Mesodermal cell (in vitro differentiated cells): ENCODE results near the gene HNRNPA1.
A peak's percentile ranks its signal among the peaks of the same experiment; 100 is the strongest.

Experiments used
- H3K27ac ChIP-seq: 2 replicates; pipeline ENCODE4 v1.7.0; 2013; ENCODE audit warnings: mild to moderate bottlenecking, low read depth, low read length, moderate library complexity; ENCODE audit not compliant: severe bottlenecking
- H3K36me3 ChIP-seq: 2 replicates; pipeline ENCODE4 v1.7.1; 2013; ENCODE audit warnings: mild to moderate bottlenecking, low read length, moderate library complexity; ENCODE audit not compliant: control insufficient read depth, insufficient read depth
- H3K4me1 ChIP-seq: one replicate; pipeline ENCODE4 v1.7.1; 2013; ENCODE audit warnings: mild to moderate bottlenecking, low read length; ENCODE audit not compliant: insufficient read depth, control insufficient read depth, poor library complexity, severe bottlenecking
- H3K4me3 ChIP-seq: 2 replicates; pipeline ENCODE4 v1.7.0; 2013; ENCODE audit warnings: low read length, control low read depth, mild to moderate bottlenecking; ENCODE audit not compliant: insufficient read depth, poor library complexity, severe bottlenecking; ENCODE audit errors: extremely low read depth
- H3K9me3 ChIP-seq: 2 replicates; pipeline ENCODE4 v1.7.1; 2013; ENCODE audit warnings: mild to moderate bottlenecking, low read length, moderate library complexity; ENCODE audit not compliant: control insufficient read depth
- whole genome bisulfite sequencing, 2 experiments: methylation state at CpG; one replicate each; pipeline ENCODE4 v1.1.5; 2013; ENCODE audit warnings: missing lambda C conversion rate in 2 of 2; ENCODE audit not compliant: insufficient coverage in 2 of 2; 5-methylcytosine and 5-hydroxymethylcytosine counted together

The HNRNPA1 gene

DNA sequence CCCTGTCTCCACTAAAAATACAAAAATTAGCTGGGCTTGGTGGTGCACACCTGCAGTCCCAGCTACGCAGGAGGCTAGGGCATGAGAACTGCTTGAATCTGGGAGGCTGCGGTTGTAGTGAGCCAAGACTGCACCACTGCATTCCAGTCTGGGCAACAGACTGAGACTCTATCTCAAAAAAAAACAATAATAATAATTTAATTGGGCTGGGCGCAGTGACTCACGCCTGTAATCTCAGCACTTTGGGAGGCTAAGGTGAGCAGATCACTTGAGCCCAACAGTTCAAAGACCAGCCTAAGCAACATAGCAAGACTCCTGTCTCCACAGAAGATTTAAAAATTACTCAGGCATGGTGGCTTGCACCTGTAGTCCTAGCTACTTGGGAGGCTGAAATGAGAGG lies 27.3 kb upstream of the HNRNPA1 start:
- H3K27ac ChIP-seq = no peak overlapping the region
- H3K9me3 ChIP-seq = no peaks in the 10 kb centered on the region
- 95 to 96% methylated on average over 3 to 4 of the region's 4 CpGs for WGBS, 2 experiments
- peaks cover 17% of the 10 kb centered on the region for H3K4me1 ChIP-seq
- H3K4me3 ChIP-seq = no peak overlapping the region
- peaks cover 78% of the 10 kb centered on the region for H3K36me3 ChIP-seq

DNA sequence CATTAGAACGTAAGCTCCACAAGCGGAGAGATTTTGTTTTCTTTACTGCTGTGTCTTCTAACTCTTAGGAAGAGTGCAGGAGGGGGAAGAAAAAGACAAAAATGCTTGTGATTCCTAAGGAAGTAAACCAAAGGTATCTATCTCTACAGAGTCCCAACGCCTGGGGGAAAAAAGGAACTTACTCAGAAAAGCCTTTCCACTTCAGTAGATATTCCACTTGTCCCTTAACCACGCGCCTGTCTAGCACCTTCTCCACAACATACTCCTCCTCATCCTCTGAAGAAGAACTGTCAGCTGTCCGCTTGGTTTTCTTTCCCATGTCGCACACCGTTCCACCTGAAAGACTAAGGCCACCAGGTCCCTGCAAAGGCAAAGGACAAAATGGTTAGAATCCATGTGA lies 23.2 kb upstream of the HNRNPA1 start:
- no peak overlapping the region for H3K4me3 ChIP-seq
- WGBS, 2 experiments = 87 to 97% methylated on average over 4 to 6 of the region's 8 CpGs

DNA sequence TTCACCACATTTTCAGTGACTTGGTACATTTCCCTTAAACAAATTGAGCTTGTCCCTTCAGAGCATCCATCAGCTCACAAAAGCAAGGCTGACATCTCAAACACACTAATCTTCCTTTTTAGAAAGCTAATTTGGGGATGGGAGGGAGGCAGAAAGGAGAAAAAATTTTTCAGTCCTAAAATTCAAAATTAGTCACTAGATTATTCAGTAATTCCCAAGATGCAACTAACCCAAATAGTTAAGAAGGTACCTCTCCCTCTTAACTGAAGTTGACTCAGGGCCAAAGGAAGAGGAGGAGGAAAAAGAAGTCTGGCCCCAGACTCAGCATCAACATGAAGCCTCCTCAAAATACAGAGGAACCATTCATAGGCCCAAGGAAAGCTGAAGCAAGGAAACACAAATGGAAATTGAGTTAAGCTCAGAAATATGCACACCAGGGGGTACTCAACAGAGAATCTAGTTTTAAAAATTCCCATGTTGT lies 22.3 kb upstream of the HNRNPA1 start:
- Histone ChIP-seq H3K9me3 (no peaks in the 10 kb centered on the region), H3K36me3 (peaks cover 42% of the 10 kb centered on the region), H3K4me1 (peaks cover 51% of the 10 kb centered on the region), H3K4me3 (peak overlapping the region; percentile 35), H3K27ac (peak overlapping the region; percentile 99)

More for the DNA sequence above, 23.2 kb upstream of the HNRNPA1 start:
- H3K9me3 ChIP-seq = no peaks in the 10 kb centered on the region
- H3K36me3 ChIP-seq = peaks cover 50% of the 10 kb centered on the region
- peaks cover 42% of the 10 kb centered on the region for H3K4me1 ChIP-seq
- H3K27ac ChIP-seq = peak overlapping the region; percentile 99

DNA sequence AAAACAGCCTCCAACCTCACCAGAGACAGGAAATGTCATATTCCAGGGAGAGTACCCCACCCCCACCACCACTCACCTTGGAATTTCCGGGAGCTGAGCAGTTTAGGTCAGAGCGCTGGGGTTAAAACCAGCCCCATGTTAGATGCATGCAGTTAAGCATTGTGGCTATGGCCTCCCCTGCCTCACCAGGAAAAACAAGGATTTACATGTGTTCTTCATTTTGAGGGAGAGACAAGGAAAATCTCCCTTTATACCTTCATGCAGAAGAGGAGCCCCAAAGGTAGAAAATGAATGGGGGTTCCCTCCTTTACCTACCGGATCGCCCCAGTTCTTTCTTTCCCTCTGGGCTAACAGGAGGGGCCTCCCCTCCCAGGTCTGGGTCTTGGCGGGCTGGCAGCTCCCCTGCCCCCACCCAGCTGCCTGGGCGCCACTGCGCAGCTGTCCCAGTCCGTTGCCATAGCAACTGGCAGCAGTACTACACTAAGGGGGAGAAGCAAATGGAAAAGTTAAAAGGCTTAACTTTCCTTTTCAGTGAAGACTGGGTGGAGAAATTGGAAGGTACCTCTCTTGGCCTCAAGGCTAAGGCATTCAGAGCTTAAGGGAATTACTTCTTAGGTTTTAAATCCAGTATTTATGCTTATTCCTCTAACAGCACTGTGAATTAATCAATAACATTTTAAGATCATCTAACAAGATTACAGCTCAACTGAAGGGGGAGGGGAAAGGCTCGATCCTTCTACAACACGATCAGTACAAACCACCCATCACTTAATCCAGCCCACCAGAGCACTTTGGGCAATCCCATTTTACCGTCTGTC lies 21.1 kb upstream of the HNRNPA1 start:
- Histone ChIP-seq H3K9me3 (no peaks in the 10 kb centered on the region), H3K36me3 (peaks cover 33% of the 10 kb centered on the region), H3K4me1 (peaks cover 53% of the 10 kb centered on the region), H3K27ac (peak overlapping the region; percentile 99), H3K4me3 (peak overlapping the region; percentile 35)
- 0% methylated on average over 3 to 4 of the region's 11 CpGs for WGBS, 2 experiments

DNA sequence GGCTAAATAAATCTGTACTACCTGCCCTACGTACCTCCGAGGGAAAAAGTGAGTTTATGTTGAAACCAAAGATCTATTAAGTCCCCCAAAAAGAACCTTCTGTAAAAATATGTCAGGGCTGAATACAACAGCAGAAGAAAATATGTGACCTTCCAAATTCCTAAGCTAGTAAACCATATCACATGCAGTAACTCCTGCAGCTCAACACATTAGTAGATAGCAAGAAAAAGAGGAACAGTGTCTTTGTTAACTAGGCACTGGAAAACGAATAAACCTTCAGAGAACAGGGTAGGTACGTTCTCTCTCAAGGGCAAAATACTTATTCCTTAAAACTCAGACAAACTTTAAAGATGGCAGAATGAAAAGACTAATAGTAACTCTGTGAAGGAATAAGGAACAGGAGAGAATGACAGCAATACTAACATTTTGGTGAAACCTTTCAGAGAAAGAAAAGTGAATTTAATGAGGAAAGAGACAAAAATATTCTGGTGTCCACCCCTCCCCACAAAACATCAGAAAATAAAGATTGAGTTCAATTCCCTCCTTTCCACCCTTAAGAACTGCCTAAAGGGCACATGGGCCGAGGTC lies 18.6 kb upstream of the HNRNPA1 start:
- Histone ChIP-seq H3K4me1 (peaks cover 49% of the 10 kb centered on the region), H3K4me3 (no peak overlapping the region), H3K27ac (peak overlapping the region; percentile 99), H3K36me3 (peaks cover 8% of the 10 kb centered on the region), H3K9me3 (no peaks in the 10 kb centered on the region)
- WGBS, 2 experiments = 63% methylated on average over 1 of the region's 5 CpGs; no CpG with 5 or more reads in 1 of the 2 experiments

DNA sequence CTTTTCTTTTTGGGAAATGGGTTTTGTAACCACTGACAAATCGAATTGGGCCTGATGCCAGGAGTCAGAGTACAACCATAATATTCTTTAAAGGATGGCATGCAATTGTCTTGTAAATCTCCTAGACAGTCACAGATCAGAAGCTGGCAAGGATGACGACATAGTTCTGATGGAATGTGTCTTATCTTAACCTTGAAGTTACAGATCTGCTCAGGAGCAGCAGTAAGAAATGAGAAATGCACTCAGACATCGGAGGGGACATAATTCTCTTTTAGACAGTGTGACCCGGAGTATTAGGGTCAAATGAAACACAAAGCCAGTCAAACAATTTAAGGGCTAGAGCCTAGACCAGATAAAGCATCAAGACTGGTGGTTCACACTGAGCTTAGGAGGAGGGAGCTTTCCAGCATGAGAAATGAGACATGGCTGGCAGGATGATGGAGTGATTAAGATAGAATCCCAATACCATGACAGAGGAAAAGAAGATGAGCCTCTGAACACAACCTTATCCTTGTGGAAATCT lies 18.1 kb upstream of the HNRNPA1 start:
- H3K9me3 ChIP-seq = no peaks in the 10 kb centered on the region
- H3K36me3 ChIP-seq = peaks cover 3% of the 10 kb centered on the region
- WGBS, 2 experiments = 56 to 57% methylated on average over 3 to 4 of the region's 4 CpGs
- peak overlapping the region; percentile 99 for H3K27ac ChIP-seq
- H3K4me1 ChIP-seq = peaks cover 43% of the 10 kb centered on the region
- H3K4me3 ChIP-seq = no peak overlapping the region

DNA sequence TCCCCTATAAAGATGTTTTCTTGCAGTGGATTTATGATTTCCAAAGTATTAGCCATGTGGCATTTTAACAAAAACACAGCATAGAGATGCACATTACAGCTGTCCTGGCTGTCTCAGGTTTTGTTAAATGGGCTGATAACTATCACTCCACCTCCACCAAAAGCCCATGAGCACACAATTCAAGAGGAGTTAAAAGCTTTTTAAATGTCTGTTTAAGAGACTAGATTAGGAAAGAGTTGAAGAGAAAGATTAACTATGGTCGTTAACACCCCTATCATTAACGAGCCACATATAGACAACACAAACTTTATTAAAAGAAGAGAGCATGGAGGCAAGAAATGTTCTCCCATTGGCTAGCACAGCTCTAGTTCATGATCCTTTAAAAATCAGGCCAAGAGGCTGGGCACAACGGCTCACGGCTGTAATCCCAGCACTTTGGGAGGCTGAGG lies 15.1 kb upstream of the HNRNPA1 start:
- 86 to 93% methylated on average over 2 of the region's 4 CpGs for WGBS, 2 experiments
- Histone ChIP-seq H3K36me3 (peaks cover 24% of the 10 kb centered on the region), H3K27ac (peak overlapping the region; percentile 41), H3K4me1 (peaks cover 29% of the 10 kb centered on the region), H3K9me3 (no peaks in the 10 kb centered on the region), H3K4me3 (no peak overlapping the region)

DNA sequence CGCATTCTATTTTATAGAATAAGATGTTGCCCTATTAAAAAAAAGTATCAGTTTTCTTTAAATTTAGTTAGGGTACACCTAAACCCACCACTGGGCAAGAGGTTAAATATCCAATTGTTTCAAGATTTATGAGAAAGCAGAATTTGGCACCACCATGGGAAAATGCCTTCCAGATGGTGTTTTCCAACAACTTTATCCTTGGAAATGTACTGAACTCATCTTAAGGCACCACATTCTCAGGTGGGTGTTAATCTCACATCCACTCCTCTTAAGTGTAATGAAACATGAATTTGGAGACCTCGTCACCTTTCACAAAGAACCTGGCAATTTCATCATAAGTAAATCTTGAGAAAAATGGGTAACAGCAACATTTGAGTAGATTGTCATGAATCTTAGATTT lies 13.7 kb upstream of the HNRNPA1 start:
- Histone ChIP-seq H3K9me3 (no peaks in the 10 kb centered on the region), H3K36me3 (peaks cover 26% of the 10 kb centered on the region), H3K4me1 (peaks cover 15% of the 10 kb centered on the region), H3K4me3 (no peak overlapping the region), H3K27ac (no peak overlapping the region)
- WGBS, 2 experiments = no CpG with 5 or more reads among the region's 2 CpGs

DNA sequence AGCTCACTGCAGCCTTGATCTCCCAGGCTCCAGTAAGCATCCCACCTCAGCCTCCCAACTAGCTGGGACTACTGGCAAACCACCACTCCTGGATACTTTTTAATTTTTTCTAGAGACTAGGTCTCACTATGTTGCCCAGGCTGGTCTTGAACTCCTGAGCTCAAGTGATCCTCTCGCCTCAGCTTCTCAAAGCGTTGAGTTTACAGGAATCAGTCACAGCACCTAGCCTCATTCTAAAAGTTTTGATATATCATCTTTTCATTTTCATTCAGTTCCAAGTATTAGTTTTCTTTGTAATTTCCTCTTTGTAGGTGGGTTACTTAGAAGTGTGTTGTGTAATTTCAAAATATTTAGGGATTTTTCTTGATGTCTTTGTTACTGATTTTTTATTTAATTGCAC lies 10.2 kb upstream of the HNRNPA1 start:
- Histone ChIP-seq H3K36me3 (peaks cover 50% of the 10 kb centered on the region), H3K27ac (no peak overlapping the region), H3K9me3 (no peaks in the 10 kb centered on the region), H3K4me1 (no peaks in the 10 kb centered on the region), H3K4me3 (no peak overlapping the region)
- WGBS, 2 experiments = 80 to 100% methylated on average over 1 of the region's 2 CpGs

DNA sequence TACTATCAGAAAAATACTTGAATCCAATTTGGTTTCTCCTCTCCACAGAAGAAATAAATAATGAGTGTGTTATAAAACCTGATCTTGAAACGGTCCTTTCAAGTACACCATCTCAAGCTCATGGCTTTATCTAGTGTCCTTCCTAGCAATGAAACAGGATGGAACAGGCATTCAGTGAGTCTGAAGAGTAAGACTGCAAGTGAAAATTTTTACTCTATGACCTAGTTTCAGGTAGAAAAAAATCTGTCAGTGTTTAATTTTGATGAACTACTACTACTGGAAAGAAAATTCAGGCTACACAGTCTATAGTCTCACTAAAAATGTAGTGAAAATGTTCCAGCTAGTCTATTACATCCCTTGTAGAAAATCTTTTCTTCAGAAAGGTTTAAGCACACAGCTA lies 8.3 kb upstream of the HNRNPA1 start:
- H3K9me3 ChIP-seq = no peaks in the 10 kb centered on the region
- no peak overlapping the region for H3K27ac ChIP-seq
- no CpG with 5 or more reads among the region's 1 CpG for WGBS, 2 experiments
- H3K36me3 ChIP-seq = peaks cover 62% of the 10 kb centered on the region
- peaks cover 6% of the 10 kb centered on the region for H3K4me1 ChIP-seq
- no peak overlapping the region for H3K4me3 ChIP-seq

DNA sequence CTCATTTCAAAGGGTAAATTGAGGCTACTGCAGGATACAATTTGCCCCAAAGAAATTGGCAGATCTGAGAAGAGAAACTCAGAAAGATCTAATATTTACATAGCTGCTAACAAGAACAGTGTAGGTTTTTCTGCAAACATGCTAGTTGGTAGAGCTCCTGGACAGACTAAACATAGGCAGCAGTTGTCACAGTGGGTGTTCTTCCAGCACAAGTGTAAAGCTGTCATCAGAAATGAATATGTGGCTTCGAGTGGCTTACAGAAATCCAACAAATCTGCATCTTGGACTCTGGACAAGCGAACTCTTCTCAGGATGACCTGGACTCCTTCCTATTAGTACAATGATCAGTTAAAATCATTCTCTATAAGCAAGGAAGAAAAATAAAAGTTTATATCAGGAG lies 6.5 kb upstream of the HNRNPA1 start:
- WGBS, 2 experiments = 100% methylated on average over 1 to 2 of the region's 2 CpGs
- H3K36me3 ChIP-seq = peaks cover 51% of the 10 kb centered on the region

More for the DNA sequence above, 6.5 kb upstream of the HNRNPA1 start:
- Histone ChIP-seq H3K9me3 (no peaks in the 10 kb centered on the region), H3K4me3 (no peak overlapping the region), H3K27ac (no peak overlapping the region), H3K4me1 (peaks cover 13% of the 10 kb centered on the region)
